Central memory CD8-positive, alpha-beta T cell (primary cell): Measurements from ENCODE around the gene RPP25L.
A peak's percentile ranks its signal among the peaks of the same experiment; 100 is the strongest.

ENCODE experiments used
- ATAC-seq: fragments of 150-1000 bp; cut with Tn5 transposase; replicated peaks from 2 replicates; pipeline ENCODE4 v1.10.0; 2022; ENCODE audit warnings: mild to moderate bottlenecking, moderate FRiP score, moderate number of reproducible peaks; ENCODE audit not compliant: poor library complexity, severe bottlenecking; ENCODE audit errors: extremely low read depth
- DNase-seq, 2 donors: peaks; one replicate each; pipeline ENCODE4 v3.0.0; 2021; ENCODE audit warnings: low spot score in 2 of 2
- H3K27ac Mint-ChIP-seq: one replicate; pipeline ENCODE4 v1.8.0; 2022; ENCODE audit warnings: low read depth, mild to moderate bottlenecking, moderate library complexity, mixed read lengths
- H3K27me3 Mint-ChIP-seq: one replicate; pipeline ENCODE4 v1.8.0; 2022; ENCODE audit warnings: mixed read lengths
- H3K36me3 Mint-ChIP-seq: one replicate; pipeline ENCODE4 v1.8.0; 2022; ENCODE audit warnings: mild to moderate bottlenecking, moderate library complexity, mixed read lengths; ENCODE audit not compliant: insufficient read depth
- H3K4me1 Mint-ChIP-seq: one replicate; pipeline ENCODE4 v1.8.0; 2022; ENCODE audit warnings: mixed read lengths
- H3K4me3 Mint-ChIP-seq: one replicate; pipeline ENCODE4 v1.8.0; 2022; ENCODE audit warnings: mild to moderate bottlenecking, moderate library complexity, mixed read lengths
- H3K9me3 Mint-ChIP-seq: one replicate; pipeline ENCODE4 v1.8.0; 2022; ENCODE audit warnings: mixed read lengths

The RPP25L gene

DNA sequence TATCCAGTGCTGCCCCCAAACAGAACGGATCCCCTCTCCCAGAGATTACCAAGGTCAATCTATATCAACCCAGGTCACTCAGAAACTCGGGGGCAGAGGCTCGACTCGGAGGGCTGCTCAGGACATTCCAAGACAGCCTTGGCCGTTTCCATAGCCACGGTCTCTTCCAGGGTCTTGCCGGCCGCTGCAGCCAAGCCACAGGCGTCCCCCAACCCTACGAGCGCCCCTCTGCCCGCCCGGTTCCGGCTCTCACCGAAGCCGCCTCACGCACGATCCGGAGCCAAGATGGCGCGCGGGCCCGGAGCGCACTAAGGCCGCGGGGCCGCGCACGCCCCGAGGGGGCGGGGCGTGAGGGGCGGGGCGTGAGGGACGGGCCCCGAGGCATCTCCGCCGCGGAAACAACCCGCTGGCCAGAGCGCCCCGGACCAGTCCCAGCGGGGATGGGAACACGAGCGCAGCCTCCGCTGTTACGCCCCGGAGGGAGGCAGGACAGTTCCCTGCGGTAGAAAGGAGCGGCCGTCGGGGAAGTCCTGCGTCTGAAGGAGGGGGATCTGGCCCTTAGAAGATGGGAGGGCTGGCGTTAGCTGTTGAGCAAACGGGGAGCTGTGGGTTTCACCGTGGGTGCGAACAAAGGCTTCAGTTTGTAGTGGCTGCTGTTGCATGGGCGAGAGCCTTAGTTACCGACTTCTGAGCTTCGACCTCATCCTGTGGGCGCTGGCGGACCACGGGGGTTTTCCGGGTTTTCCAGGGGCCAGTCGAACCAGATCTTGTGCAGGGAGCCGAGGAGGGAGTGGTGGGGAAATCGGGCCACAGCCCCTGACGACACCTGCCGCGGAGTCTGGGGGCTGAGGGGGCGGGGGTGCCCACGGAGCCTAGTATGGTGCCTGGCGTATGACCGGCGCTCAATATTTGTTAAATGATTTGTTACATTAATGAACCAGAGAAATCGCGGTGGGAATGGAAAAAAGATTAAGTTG, at the start of gene RPP25L:
Gene RPP25L (minus strand): TSS at position 287 of the 977 bp plus-strand sequence. CDS start 801 bp downstream, outside the sequence.
- Mint-ChIP-seq H3K27me3 (no peaks in the 10 kb centered on the region), H3K4me3 (peak within 1 kb of the TSS; percentile 88), H3K4me1 (peaks cover 31% of the 10 kb centered on the region), H3K27ac (peak within 1 kb of the TSS; percentile 91), H3K36me3 (peaks cover 17% of the 10 kb centered on the region), H3K9me3 (no peaks in the 10 kb centered on the region)
- ATAC-seq (peak; percentile 85), DNase-seq (peak; percentile 73 to 79)

GRCh38 chr9:34659592-34660253, 47.8 kb upstream of the RPP25L start:
- Mint-ChIP-seq H3K4me1 (peaks cover 24% of the 10 kb centered on the region), H3K27ac (no peak overlapping the region), H3K9me3 (no peaks in the 10 kb centered on the region), H3K36me3 (no peaks in the 10 kb centered on the region), H3K27me3 (no peaks in the 10 kb centered on the region), H3K4me3 (no peak overlapping the region)
- DNase-seq (no peak), ATAC-seq (no peak)

- DNase-seq (no peak), ATAC-seq (no peak)
- Mint-ChIP-seq H3K4me3 (no peak overlapping the region), H3K4me1 (peaks cover 11% of the 10 kb centered on the region), H3K27me3 (no peaks in the 10 kb centered on the region), H3K27ac (no peak overlapping the region), H3K9me3 (no peaks in the 10 kb centered on the region), H3K36me3 (no peaks in the 10 kb centered on the region)
Observed at GRCh38 chr9:34658461-34658860, 46.6 kb upstream of the RPP25L start.

DNA sequence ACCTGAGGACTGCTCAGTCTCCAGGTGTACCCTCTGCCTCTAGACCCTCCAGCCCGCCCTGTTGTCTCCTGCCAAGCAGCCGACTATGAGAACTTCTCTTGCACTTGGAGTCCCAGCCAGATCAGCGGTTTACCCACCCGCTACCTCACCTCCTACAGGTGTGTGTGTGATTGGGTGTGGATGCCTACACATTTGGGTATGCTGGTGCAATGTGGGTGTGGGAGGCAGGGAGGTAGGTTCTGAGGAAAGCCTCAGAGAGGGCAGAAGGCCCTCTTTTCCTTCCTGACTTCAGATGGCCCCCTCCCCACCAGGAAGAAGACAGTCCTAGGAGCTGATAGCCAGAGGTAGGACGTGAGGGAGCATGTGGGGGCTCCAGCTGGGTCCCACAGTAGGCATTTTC, 45.1 kb upstream of the RPP25L start:
- no peaks in the 10 kb centered on the region for H3K36me3 Mint-ChIP-seq
- no peak overlapping the region for H3K4me3 Mint-ChIP-seq
- no peak overlapping the region for H3K27ac Mint-ChIP-seq
- ATAC-seq = no peak
- H3K9me3 Mint-ChIP-seq = no peaks in the 10 kb centered on the region
- no peaks in the 10 kb centered on the region for H3K27me3 Mint-ChIP-seq
- H3K4me1 Mint-ChIP-seq = peaks cover 13% of the 10 kb centered on the region
- DNase-seq = no peak

DNA sequence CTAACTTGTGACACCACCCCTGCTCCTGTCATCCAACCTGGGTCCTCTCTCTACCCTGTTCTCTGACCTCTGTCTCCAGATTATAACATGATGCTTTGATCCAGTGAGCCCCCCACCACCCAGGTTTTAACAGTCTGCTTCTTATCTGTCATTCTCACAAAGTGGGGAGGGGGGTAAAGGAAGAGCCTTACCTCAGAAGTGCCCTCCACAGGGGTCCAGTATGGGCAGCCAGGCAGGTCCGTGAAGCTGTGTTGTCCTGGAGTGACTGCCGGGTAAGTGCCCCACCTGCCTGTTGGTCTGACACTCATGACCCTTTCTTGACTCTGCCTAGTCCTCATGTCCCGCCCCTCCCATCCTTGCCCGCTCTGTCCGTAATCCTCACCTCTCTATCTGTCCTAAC, 43.5 kb upstream of the RPP25L start:
- Mint-ChIP-seq H3K4me3 (no peak overlapping the region), H3K9me3 (no peaks in the 10 kb centered on the region), H3K4me1 (peaks cover 18% of the 10 kb centered on the region), H3K36me3 (peaks cover 3% of the 10 kb centered on the region), H3K27me3 (no peaks in the 10 kb centered on the region), H3K27ac (no peak overlapping the region)
- ATAC-seq (no peak), DNase-seq (no peak)

DNA sequence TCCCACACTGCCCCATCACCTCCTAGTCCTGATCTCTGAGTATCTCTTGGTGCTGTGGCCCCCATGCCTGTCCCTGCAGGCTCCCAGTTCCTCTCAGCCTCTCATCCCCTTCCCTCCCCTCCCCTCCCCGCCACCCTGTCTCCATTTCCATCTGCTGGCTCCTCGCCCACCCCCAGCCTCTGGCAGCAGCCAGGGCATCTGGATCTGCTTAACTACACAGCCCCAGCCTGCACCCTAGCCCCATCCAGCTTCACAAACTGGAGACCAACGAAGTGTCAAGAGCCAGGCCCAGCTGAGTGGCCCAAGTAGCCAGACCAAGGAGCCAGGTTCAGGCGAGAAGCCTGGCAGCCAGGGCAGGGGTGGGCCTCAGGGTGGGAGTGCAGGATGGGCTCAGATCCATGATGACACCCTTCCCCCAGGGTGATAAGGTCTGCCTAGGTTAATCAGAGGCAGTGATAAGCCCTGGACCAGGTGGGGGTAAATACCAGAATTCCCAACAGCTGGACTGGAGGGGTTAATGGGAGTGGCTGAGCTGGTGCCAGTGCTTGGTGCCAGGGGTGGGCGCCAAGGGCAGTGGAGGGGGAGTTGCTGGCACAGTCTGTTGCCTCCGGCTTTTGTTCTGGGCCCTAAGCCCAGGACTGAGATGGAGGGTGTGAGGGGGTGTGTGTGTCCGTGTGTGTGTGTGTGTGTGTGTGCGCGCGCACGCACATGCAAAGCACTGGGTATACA, 42.6 kb upstream of the RPP25L start:
- H3K36me3 Mint-ChIP-seq = peaks cover 11% of the 10 kb centered on the region
- peak overlapping the region; percentile 9 for H3K27ac Mint-ChIP-seq
- no peak for ATAC-seq
- H3K4me1 Mint-ChIP-seq = peaks cover 18% of the 10 kb centered on the region
- no peaks in the 10 kb centered on the region for H3K9me3 Mint-ChIP-seq
- DNase-seq = no peak
- no peak overlapping the region for H3K4me3 Mint-ChIP-seq
- no peaks in the 10 kb centered on the region for H3K27me3 Mint-ChIP-seq

GRCh38 chr9:34653151-34654072, 41.5 kb upstream of the RPP25L start:
- DNase-seq = no peak
- H3K27me3 Mint-ChIP-seq = no peaks in the 10 kb centered on the region
- peaks cover 17% of the 10 kb centered on the region for H3K36me3 Mint-ChIP-seq
- peak overlapping the region; percentile 14 for H3K27ac Mint-ChIP-seq
- H3K4me1 Mint-ChIP-seq = peaks cover 23% of the 10 kb centered on the region
- no peaks in the 10 kb centered on the region for H3K9me3 Mint-ChIP-seq
- ATAC-seq = no peak
- no peak overlapping the region for H3K4me3 Mint-ChIP-seq

DNA sequence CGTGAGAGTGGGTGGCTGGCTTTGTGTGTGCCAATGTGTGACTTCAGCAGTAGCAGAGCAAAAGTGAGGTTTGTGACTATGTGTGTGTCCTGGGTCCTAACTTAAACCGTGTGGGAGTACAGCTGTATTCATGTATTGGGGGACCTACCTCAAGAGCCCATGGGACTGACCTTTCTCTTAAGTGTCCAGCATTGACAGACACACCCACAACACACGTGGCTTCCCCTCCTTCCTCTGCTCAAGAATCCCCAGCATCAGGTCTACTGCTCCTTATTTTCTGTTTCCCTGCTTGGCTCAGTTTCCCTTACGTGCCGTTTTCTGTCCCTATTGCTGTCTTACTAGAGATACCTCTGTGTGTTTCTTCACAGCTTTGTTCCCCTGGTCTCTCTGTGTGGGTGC, 40.7 kb upstream of the RPP25L start:
- Mint-ChIP-seq H3K4me3 (peak overlapping the region; percentile 1), H3K27me3 (no peaks in the 10 kb centered on the region), H3K9me3 (no peaks in the 10 kb centered on the region), H3K4me1 (peaks cover 31% of the 10 kb centered on the region), H3K27ac (peak overlapping the region; percentile 14), H3K36me3 (peaks cover 17% of the 10 kb centered on the region)
- DNase-seq (no peak), ATAC-seq (no peak)

- no peaks in the 10 kb centered on the region for H3K27me3 Mint-ChIP-seq
- no peaks in the 10 kb centered on the region for H3K9me3 Mint-ChIP-seq
- DNase-seq (no peak), ATAC-seq (peak; percentile 13)
- H3K27ac Mint-ChIP-seq = peak within 1 kb of the TSS; percentile 14
- peaks cover 37% of the 10 kb centered on the region for H3K4me1 Mint-ChIP-seq
- peak within 1 kb of the TSS; percentile 1 for H3K4me3 Mint-ChIP-seq
- peaks cover 17% of the 10 kb centered on the region for H3K36me3 Mint-ChIP-seq
Observed at GRCh38 chr9:34651876-34652601, 40.1 kb upstream of the RPP25L start, which contains the start of gene IL11RA. TSS of gene IL11RA (plus strand) at chr9:34652185. CDS start at chr9:34655218, 3,033 bp downstream.

- DNase-seq (no peak), ATAC-seq (no peak)
- H3K4me3 Mint-ChIP-seq = no peak overlapping the region
- H3K4me1 Mint-ChIP-seq = peaks cover 38% of the 10 kb centered on the region
- H3K36me3 Mint-ChIP-seq = peaks cover 19% of the 10 kb centered on the region
- no peaks in the 10 kb centered on the region for H3K27me3 Mint-ChIP-seq
- no peak overlapping the region for H3K27ac Mint-ChIP-seq
- H3K9me3 Mint-ChIP-seq = no peaks in the 10 kb centered on the region
Observed at GRCh38 chr9:34651321-34651720, 39.4 kb upstream of the RPP25L start.

GRCh38 chr9:34650816-34651215, 38.9 kb upstream of the RPP25L start:
- Mint-ChIP-seq H3K4me3 (no peak overlapping the region), H3K27me3 (no peaks in the 10 kb centered on the region), H3K36me3 (peaks cover 20% of the 10 kb centered on the region), H3K27ac (no peak overlapping the region), H3K4me1 (peaks cover 38% of the 10 kb centered on the region), H3K9me3 (no peaks in the 10 kb centered on the region)
- ATAC-seq (no peak), DNase-seq (no peak)
